Left colon (tissue), 2 donors: ENCODE results near the gene FAM81A. TPM values are rescaled to one million over a fixed set of nuclear protein-coding genes. Genes with fewer than 3 reads are reported as not detected.
"Not testable (repeated sequence)": the region's sequence is repeated elsewhere in the genome, so short reads cannot be mapped to it uniquely, and the experiment has no call there.

Experiments used
- ATAC-seq: fragments of 200-7000 bp; cut with Tn5 transposase; one replicate; pipeline ENCODE4 v1.9.1; 2020; ENCODE audit warnings: mild to moderate bottlenecking, moderate library complexity
- DNase-seq, 2 donors: peaks; one replicate each; pipeline ENCODE4 v3.0.0-alpha.2; 2020
- intact Hi-C, 2 donors: fragments of 100-400 bp; cut with DNase I in 1 of 2; cut with micrococcal nuclease in 1 of 2; formaldehyde crosslinking; loops; one replicate each; pipeline versions ENCODE4 v1.11.2 to v1.14.0; 2022; cut with DNase I, micrococcal nuclease
- total RNA-seq, 2 donors: library from RNA; stranded (reverse); fragmentation: NEBNext Ultra II Directional; extraction: Animal tissue kit (Norgen Biotek cat#: 25700); gene quantifications; one replicate each; pipeline ENCODE4 v1.2.1, GENCODE V29; 2021
- donor health status: DM: no; HTN: no; CAD: no.
- donor health status: DM: yes; HTN: yes; CAD: no.

Gene FAM81A
- total RNA-seq, 2 donors from 2014 or later, result 9.0 to 9.2 TPM

DNA sequence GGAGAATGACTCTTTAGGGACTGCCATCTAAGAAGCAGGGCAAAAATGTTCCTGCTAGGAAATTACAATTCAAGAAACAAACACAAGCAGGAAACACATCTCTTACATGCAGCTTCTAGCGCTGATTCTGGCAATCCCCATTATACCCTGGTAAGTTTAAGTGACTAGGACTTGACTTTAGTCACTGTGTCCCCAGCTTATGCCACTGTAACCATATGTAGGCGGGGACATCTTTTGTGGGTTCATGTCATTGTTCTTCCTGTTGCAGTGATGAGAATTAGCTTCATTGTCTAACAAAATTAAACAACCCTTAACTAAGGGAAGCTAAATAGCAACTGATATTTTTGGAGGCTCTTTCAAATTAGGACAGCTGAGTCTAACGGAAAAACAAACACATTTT is 17.9 kb upstream of the FAM81A start:
- intact Hi-C loops, result no loop called here
- no peak for DNase-seq
- no peak for ATAC-seq

DNA sequence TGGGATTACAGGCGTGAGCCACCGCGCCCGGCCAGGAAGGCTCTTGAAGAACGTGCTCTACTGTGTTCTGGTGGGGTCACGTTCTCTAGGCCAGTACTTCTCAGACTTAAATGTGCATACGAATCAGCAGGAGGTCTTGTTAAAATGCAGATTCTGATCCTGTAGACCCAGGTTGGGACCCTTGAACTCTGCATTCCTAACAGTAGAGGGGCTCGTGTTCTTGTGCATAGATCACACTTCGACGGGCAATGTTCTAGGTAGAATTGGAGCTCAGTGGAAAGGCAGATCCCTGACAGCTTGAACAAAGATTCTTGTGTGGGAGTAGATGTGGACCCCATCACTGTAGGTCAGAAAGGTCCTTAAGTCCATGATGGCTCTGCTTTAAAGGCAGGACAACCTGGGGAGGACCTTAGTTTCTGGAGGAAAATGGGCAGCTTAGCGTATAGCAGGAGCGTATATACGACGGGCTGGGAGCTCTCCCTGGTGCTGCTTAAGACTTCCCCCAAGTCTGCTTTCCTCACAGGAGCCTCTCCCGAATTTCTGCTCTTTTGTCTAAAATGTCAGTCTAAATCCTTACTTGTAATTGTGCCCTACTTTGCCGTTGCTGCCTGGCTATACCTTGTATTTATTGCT is 16.9 kb upstream of the FAM81A start:
- ATAC-seq, result no peak
- intact Hi-C loops, result no loop called here
- DNase-seq, result no peak

DNA sequence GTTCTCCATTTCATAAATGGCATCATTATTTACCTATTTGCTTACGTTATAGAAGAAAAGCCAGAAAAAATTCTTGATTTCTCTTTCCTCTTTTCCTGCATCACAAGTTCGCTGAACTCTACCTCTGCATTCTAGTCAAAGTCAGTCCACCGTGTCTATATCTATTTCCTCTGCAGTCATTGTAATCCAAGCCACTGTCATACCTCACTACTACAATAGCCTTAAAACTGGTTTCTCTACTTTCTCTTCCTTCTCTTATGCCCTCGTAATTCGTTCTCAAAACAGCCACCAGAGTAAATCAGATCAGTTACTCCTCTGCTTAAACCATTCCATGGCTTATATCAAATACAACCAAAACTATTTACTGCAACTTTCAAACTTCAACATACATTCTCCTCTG is 13.4 kb upstream of the FAM81A start:
- peak; percentile 87 for ATAC-seq
- intact Hi-C loops, result no loop called here
- no peak for DNase-seq

DNA sequence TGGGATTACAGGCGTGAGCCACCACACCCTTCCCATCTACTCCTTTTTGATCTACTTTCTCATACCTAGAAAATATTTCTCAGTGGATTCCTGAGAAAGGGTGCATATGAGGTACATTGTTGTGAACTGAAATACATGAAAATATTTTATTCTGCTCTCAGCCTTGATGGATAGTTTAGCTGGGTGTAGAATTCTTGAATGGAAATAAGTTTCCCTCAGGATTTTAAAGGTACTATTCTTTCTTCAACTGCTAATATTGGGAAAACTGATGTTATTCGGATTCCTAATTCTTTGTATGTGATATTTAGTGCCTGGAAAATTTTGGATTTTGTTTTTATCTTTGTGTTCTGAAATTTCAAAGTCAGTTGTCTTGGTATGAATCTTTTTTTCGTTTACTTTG is 9.1 kb upstream of the FAM81A start:
- DNase-seq, intact Hi-C loops: not testable (repeated sequence)

DNA sequence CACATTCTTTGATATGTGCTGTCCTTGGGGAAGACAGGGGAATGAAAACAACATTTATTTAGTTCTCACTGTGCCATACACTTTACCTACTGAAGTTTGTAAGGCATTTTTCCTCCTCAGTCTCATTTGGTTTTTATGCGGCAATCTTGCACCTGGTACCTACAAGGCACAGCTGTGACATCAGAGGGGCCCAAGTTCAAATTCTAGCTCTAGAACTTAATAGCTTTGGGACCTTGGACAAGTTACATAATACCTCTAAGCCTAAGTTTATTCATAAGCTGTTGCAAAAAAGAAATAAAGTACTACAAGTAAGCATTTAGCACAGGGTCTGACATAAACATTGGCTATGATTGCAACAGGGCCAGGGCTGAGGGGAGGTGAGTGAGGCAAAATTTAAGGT is 5.6 kb upstream of the FAM81A start:
- DNase-seq (no peak), ATAC-seq (peak; percentile 88)
- intact Hi-C loops, result loop anchor here in 1 of 2 donors (10.0 kb wide), 1 partner anchor 62 kb away; no protein-coding TSS in a partner anchor

More for the DNA sequence above, 9.1 kb upstream of the FAM81A start:
- ATAC-seq, result not testable (repeated sequence)

DNA sequence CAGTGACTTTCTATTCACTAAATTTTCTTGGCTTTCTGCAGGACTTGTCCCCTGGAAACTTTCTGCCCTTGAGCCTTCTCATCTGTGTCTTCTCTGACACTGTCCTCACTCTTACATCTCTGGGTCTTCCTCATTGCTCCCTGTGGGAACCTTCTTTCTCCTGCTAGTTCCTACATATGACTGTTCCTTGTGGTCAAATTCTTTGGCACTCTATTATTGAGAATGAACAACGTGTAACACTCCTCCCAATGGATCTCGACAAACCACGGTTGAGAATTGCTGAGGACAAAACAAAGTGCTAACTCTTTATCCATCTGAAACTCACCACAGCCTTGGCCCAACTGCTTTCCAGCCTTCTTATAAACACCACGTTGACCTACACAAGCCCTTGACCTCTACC is 3.5 kb upstream of the FAM81A start:
- intact Hi-C loops, result loop anchor here in 1 of 2 donors (10.0 kb wide), 1 partner anchor 60 kb away; no protein-coding TSS in a partner anchor
- DNase-seq (no peak), ATAC-seq (no peak)

DNA sequence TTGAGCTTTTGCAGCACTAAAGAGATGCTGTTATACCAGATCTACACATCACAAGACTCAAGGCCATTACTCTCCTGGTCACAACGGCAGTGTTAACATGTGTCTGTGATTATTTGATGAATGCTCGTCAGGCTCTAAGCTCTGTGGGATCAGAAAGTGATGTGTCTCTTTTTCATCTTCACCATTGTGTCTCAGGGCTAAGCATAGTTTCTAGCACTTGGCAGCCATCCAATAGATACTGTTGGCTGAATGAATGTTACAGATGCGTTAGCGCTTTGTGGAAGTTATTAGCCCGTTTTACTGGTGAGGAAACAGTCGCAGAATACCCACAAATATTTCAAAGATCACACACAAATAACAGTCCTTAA is 1.2 kb upstream of the FAM81A start:
- intact Hi-C loops, result loop anchor here in 1 of 2 donors (10.0 kb wide), 1 partner anchor 58 kb away; no protein-coding TSS in a partner anchor
- ATAC-seq (no peak), DNase-seq (no peak)

DNA sequence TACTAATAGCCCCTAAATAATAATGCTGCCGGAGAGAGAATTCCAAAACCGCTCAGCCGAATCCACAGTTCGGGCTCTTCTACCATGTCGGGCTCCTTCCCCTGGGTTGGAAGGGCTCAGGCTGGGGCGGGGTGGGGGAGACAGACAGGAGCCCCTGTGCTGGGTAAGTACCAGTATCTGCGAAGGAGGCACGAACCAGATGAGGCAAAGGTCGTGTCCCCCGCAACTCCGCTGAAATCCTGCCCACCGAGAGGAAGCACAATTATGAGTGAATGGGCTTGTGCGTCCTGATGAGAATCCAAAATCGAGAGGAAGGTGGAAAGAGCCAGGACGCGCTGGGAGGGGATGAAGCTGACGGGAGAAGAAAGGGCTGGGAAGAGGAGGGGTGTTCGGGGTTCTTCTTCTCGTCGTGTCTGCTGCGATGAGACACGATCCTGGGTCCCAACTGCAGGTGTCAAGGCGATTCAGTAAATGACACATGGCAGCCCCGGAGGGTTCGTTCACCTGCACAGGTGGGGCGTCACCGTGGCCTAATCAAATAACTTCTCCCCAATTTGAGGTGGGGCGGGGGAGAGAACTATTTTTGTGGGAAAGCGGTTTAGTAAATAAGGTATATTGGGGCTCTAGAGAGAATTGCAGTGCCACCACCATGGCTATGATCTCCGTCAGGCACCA is 707 bp upstream of the FAM81A start:
- intact Hi-C loops, result loop anchor here in 1 of 2 donors (10.0 kb wide), 1 partner anchor 58 kb away; no protein-coding TSS in a partner anchor
- ATAC-seq (no peak), DNase-seq (peak in 1 of 2 donors; percentile 18)

DNA sequence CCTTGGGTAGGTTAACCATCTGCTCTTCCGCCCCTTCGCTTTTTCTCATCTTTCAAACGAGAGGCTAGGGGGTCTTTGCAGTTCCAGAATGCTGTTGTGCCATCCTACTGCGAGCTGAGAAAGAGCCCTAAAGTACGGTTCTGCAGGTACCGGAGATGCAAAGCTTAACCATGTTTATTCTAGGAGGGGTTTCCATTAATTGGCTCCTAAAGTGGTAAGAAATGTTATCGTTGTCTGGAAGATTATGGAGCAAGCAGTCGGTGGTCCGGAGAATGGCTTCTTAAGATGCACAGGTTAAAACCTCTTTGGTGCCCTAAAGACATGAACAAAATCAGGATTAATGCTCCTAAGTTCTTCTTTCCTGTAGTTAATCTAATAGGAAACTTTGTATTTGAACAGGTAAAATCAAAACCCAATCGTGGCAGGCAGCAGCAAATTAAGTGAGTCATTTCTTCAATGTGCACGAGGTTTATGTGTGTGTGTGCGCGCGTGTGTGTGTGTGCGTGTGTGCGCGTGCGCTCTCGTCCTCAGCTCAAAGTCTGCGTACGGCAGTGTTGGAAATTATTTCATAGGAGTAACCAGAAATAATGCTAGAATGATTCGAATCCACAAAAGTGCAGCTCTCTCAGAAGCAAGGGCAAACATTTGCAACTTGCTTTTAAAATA is 772 bp downstream of the FAM81A start:
- ATAC-seq, result peak; percentile 75

DNA sequence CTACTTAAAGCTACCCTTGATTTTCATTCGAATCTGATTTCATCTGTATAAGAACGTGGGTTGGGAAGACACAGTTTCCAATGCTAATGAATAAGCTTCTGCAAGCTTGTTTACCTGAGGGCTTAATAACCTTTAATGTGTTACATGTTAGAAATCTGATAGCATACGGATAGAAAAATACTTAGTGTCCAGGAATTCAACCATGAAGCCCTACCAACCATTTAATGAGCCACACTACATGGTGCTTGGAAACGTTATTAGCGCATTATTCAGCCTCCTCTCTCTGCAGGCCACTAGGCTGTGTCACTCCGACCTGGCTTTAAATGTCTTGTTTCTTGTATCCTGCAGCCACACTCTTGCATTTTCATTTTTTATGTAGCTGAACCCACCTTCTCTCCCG is 1.6 kb downstream of the FAM81A start:
- ATAC-seq (no peak), DNase-seq (no peak)
- intact Hi-C loops, result loop anchor here in 1 of 2 donors (10.0 kb wide), 1 partner anchor 55 kb away; no protein-coding TSS in a partner anchor

More for the DNA sequence above, 772 bp downstream of the FAM81A start:
- DNase-seq, result peak; percentile 58 to 76
- intact Hi-C loops, result loop anchor here in 1 of 2 donors (10.0 kb wide), 1 partner anchor 56 kb away; no protein-coding TSS in a partner anchor

DNA sequence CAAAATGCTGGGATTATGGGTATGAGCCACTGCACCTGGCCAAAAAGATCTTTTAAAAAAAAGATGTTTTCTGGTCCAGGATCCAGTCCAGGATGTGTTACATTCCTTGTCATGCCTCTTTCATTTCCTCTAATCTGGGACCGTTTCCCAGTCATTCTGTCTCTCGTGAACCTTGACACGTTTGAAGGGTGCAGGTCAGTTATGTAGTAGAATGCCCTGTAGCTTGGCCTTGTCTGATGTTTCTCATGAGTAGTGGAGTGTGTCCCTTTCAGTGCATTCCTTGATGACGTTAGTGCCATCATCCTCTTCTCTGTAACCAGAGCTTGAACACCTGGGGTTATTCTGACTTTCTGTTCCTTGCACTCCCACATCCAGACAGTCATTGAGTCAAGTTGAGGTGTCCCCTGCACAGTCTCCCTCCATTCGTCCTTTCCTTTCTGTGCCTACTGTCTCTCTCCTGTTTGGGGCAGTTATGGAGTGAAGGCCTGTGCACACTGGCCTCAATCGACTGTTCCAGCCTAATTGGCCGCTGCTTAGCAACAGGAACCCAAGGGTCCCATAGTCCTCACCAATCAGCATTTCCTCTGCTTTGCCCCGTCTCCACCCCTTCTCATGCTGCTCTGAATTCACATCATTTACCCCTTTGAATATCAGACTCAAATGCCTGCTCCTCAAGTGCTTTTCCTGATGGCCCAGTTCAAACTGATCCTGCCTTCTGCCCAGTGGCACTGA is 5.5 kb downstream of the FAM81A start:
- no peak for ATAC-seq
- intact Hi-C loops, result no loop called here
- no peak for DNase-seq

DNA sequence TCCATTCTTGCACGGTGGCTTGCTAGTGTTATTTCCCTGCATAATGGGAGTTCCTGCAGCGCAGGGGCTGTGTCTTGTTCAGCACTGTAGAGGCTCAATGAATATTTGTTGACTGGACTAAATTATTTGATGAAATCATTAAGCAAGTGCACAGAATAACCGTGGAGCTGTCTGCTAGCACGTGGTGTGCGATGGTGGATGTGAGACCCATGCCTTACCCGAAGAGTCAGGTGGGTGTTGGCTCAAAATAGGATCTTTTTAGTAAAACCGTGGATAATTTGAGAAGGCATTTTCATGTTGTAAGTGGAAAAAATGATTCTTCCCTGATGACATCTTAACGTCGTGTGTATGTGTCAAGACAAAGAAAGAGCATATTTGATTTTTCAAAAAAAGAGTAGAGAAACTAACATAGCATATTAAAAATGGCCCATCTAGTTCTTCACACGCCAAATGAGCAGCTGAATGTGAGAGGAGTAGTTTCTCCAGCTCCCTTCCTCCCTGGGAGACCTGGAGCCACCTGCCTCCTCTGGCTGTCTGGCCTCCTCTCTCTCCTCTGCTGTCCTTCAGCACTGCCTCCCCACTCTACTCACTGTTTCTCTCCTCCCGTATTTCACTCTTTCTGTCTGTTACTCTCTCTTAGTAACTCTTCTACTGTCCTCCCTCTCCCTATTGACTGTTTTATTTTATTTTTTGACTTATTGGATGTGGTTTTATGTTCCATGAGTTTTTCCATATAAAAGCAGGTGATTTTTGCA is 6.3 kb downstream of the FAM81A start:
- no peak for DNase-seq
- intact Hi-C loops, result no loop called here
- no peak for ATAC-seq

DNA sequence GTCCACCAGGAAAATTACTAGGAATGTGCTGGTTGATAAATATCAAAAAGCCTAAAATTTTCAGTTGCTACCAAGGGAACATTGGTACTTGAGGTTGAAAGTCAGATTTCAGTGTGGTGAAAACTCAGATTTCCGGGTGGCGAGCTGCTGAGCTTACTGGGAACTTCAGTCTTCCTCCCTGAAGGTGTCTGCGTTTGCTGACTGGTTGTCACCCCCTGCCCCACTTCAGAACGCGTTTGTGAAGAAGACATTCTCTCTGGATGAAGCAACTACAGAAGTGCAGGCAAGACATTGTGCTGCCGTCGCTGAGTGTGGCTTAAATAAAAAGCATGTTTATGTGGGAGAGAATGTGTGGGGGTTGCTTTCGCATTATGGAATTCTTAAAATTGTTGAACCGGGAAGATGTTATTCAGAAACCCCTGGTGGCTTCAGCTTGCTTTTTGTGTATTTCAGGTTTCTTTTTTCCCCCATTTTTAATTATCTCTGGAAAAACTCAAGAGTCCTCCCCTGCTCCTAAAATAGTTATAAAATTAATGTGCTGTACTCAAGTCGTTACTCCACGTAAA is 7.1 kb downstream of the FAM81A start:
- DNase-seq, result no peak

DNA sequence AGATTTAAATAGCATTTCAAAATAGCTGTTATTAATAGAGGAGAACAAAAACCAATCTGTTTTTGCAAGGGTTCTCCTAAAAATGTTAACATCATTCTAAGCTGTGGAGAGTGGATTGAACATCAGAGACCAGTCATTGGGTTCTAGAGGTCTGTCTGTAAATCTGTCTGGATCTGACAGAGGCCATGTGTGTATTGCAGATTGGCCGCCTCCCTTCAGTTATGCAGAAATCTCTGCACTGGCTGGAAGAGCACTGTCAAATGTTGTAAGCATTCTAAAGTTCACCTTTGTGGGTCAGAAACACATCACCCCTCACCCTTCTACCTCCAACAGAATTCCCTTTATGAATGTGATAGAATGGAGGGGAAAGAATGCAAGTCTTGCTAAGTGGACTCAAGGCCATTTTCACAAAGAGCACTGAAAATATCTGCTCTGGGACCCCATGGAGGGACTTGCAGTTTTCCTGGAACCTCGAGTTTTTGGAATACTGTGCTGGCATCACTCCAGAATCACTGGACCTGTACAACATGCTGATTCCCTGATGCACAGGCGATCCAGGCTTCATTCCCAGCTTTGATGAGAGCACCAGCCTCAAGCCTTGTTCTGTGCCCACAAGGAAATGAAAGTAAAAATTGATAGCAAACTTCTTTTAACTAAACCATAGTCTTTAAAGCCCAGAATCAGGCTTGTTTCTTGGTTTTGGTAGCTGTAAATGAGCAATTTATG is 8.4 kb downstream of the FAM81A start:
- intact Hi-C loops, result no loop called here
- ATAC-seq, result no peak

More for the DNA sequence above, 7.1 kb downstream of the FAM81A start:
- intact Hi-C loops, result no loop called here
- ATAC-seq, result no peak

DNA sequence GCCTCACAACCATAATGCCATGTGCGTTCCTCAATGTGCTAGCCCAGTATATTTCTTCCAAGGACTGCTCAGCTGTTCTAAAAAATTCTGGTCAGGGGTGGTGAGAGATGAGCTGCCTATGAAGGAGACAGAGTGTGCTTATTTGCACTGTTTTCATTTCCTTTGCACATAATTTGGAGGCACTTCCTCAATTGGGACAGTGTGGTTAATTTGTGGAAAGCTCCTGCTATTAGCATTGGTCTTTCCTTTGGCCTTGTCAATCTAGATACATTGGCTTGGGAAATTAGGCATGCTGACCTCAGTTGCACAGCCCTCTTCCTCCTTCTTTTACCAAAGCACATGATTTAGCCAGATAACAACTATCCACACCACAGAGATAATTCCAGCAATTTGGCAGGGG is 9.4 kb downstream of the FAM81A start:
- no peak for ATAC-seq
- DNase-seq, result no peak
- intact Hi-C loops, result no loop called here

More for the DNA sequence above, 8.4 kb downstream of the FAM81A start:
- no peak for DNase-seq

DNA sequence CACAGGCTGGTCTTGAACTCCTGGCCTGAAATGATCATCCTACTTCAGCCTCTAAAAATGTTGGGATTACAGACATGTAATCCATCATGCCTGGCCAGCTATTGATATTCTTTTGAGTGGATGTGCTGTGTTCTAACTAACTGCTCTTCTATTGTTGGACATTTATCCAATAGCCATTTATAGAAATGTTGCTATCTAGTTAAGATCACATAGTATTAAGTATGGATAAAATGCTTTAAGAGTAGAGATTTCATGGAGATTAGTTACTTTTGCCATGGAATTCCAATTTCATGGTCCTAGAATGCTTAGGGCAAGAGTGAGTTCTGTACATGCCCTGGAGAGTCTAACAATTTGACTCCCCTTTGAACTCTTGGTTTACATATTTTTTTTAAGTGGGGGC is 10.9 kb downstream of the FAM81A start:
- intact Hi-C loops, result no loop called here
- ATAC-seq (no peak), DNase-seq (no peak)

DNA sequence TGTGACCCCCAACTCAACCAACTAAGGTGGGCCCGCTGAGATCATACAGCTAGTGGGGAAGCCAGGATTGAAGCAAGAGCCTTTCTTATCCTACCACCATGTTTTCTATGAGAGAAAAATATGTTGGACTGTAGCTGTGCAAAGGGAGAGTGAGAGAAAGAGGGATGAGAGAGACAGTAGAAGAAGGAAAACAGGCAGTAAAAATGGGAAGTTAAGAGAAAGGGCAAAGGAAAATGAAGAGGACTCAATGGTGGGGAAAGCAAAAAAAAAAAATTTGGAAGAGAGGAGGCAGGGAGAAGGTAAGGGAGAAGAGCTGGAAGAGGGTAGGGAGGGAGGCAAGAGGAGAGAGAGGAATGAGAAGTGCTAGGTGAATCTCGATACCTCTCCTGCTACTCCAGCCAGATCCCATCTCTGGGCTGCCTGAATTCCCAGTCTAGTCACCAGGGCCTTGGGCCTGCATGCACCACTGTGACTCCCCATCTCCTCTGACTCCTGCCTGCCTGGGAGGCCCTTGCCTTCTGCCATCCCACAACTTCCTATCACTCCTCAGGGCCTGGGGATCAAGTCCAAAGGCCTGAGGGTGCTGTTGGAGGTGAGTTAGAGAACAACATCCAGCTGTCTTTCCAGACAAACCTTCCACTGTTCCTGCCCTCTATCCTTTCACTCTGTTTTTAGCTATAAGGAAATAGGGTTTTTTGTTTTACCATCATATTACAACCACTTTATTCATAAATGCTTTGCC is 15.7 kb downstream of the FAM81A start:
- ATAC-seq (no peak), DNase-seq (no peak)
- intact Hi-C loops, result no loop called here
